GF-D8 (cell line): ENCODE measurements around the gene PPP2R5D.
A peak's percentile ranks its signal among the peaks of the same experiment; 100 is the strongest.
"Not testable (repeated sequence)": the region's sequence is repeated elsewhere in the genome, so short reads cannot be mapped to it uniquely, and the experiment has no call there.

ENCODE experiments used
- DNase-seq: peaks from one replicate; lab custom pipeline; 2025; lab: John Stamatoyannopoulos, UW

Gene PPP2R5D

DNA sequence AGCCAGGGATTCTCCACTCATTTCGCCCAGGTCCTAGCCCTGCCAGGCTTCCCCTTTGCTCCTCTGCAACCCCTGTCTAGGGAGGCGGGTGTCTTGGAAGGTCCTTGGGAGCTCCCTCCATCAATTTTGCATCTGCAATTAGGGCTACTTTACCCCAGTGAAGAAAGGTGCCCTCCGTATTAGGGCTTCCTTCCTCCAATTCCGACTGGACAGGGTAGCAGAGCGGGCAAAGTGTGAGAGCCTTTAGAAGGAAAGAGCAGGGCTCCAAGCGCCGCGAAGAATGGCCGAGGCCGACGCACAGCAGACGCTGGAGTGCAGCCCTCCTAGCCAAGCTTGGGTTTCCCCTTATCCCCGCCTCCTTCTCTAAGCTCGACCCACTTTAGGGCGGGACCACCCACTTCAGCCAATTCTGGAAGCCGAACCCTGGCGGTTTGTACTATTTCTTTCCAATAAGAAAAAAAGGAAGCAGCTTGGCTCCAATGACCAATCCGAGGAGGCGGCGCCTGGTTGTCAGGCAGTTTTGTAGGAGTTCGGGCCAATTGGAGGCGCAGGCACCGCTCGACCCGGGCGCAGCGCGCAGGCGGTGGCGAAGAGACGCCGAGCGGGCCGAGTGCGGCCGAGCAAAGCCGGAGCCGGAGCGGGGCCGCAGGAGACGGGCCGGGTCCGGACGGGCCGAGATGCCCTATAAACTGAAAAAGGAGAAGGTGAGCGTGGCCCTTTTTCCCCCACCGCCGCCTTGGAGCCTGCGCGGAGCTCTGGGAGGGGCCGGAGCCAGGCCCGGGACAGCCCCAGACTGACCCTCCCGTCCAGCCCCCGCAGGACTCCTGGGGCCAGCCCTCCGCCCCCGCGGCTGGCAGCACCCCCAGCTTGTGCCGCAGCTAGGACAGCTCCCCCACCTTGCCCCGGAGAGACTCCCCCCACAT lies at the start of gene PPP2R5D:
Gene PPP2R5D, plus strand, starts transcription at position 570 of the 923 bp plus-strand sequence. Its CDS starts 108 bp downstream, at position 678.
- peak; percentile 98 for DNase-seq

GRCh38 chr6:42935322-42935721 lies 49.0 kb upstream of the PPP2R5D start:
- peak; percentile 76 for DNase-seq

DNA sequence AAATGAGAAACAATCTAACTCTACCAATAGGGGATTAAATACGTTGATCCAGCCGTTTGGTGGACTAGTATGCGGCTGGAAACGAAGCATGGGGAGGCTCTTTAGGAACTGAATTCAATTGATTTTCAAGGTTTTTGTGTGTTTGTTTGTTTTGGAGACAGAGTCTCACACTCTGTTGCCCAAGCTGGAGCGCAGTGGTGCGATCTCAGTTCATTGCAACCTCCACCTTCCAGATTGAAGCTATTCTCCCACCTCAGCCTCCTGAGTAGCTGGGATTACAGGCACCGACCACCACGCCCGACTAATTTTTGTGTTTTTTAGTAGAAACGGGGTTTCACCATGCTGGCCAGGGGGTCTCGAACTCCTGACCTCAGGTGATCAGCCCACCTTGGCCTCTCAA lies 48.0 kb upstream of the PPP2R5D start:
- DNase-seq, result no peak

GRCh38 chr6:42937548-42938427 lies 46.6 kb upstream of the PPP2R5D start:
- no peak for DNase-seq

GRCh38 chr6:42938428-42938796 lies 46.0 kb upstream of the PPP2R5D start:
- DNase-seq, result no peak

DNA sequence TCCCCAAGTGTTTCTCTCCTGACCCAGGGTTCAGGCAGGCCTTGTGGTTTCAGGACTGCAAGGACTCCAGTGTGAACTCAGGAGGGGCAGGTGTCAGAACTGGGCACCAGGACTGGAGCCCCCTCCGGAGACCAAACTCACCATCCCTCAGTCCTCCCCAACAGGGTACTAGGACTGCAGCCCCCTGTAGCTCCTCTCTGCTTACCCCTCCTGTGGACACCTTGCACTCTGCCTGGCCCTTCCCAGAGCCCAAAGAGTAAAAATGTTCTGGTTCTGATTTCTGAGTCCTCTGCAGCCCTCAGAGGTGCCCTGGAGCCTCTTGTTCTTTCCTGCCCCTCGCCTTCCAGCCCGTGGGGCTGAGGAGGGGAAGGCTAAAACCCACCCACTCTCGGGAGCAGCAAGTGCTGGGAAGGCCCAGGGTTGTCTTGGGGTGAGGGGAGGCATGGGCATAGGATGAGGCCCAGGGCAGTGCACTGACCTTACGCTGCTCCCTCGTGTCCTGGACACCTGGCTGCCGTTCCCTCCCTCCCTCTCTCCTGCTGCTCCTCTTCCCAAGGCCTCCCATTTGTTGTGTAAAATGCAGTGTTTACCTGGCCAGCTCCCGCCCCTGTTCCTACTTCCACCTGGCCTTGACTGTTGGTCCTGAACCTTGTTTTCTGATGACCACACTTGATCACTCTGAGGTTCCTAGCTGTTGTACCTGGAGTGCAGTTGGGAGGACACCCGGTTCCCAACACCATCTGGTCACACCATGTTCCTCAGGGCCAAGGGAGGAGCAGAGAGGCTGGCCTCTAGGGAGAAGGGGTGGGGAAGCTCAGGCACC lies 45.2 kb upstream of the PPP2R5D start:
- no peak for DNase-seq

GRCh38 chr6:42939810-42940167 lies 44.6 kb upstream of the PPP2R5D start:
- DNase-seq, result no peak

DNA sequence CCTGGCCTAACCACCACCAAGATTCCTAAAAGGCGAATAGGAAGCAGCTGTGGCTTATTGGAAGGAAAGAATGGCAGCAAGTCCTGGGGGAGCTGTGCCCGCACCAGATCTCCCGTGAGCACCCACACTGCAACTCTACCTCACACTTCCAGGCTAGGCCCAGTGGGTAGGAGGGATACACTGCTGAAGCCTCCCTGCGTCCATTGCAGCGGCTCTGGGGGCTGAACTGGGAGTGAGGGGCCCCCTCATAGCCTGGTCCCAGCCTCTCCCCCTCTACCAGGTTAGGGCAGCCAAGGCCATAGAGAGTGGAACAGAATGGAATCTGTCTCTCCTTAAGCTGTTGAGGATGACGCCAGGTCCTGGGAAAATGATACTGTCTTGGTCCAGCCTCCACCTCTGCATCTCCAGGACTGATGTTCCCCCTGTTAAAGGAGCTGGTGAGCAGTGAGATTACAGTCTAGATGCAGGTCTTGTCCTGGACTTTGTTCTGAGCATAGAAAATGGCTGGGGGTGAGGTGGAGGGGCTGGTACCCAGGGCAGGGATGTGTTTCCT lies 43.8 kb upstream of the PPP2R5D start:
- DNase-seq, result no peak

DNA sequence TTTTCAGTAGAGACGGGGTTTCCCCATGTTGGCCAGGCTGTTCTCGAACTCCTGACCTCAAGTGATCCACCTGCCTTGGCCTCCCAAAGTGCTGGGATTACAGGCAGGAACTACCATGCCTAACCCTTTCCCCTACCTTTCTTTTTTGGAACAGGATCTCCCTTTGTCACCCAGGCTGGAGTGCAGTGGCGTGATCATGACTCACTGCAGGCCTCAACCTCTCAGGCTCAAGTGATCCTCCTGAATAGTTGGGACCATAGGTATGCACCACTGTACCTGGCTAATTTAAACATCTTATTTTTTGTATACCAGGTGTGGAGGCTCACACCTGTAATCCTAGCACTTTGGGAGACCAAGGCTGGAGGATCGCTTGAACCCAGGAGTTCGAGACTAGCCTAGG lies 43.0 kb upstream of the PPP2R5D start:
- not testable (repeated sequence) for DNase-seq

GRCh38 chr6:42942444-42942843 lies 41.9 kb upstream of the PPP2R5D start:
- DNase-seq, result no peak

- no peak for DNase-seq
These were observed 36.4 kb upstream of the PPP2R5D start for GRCh38 chr6:42947950-42948349.

DNA sequence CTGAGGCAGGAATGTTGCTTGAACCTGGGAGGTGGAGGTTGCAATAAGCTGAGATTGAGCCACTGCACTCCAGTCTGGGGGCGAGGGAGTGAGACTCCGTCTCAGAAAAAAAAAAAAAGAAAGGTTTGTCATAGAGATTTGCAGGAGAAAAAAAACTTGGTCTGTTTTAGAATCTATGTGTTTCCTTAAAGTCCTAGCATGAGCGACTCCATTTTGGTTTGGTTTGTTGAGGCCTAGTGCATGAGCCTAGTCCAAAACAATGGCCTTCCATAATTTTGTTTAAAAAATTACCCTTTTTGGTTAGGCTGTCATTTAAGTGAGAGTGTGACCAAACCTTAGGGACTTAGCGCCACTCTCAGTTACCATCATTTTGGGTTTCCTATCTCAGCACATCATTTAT lies 32.0 kb upstream of the PPP2R5D start:
- no peak for DNase-seq

GRCh38 chr6:42954405-42954804 lies 30.0 kb upstream of the PPP2R5D start:
- DNase-seq, result not testable (repeated sequence)

DNA sequence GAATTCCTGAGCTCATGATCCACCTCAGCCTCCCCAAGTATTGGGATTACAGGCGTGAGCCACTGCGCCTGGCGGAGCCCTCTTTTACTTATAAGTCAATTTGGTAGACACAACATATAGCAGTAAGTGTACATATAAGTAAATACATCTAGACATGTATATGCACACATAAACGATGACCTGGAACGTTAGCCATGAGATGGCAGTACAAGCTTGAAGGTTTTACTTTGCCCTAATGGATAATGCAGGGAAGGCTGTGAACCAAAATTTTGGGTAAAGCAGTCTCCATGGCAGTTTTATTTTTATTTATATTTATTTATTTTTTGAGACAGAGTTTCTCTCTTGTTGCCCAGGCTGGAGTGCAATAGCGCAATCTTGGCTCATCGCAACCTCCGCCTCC lies 26.2 kb upstream of the PPP2R5D start:
- DNase-seq, result no peak

- no peak for DNase-seq
These were observed 24.5 kb upstream of the PPP2R5D start for GRCh38 chr6:42959917-42960242.

DNA sequence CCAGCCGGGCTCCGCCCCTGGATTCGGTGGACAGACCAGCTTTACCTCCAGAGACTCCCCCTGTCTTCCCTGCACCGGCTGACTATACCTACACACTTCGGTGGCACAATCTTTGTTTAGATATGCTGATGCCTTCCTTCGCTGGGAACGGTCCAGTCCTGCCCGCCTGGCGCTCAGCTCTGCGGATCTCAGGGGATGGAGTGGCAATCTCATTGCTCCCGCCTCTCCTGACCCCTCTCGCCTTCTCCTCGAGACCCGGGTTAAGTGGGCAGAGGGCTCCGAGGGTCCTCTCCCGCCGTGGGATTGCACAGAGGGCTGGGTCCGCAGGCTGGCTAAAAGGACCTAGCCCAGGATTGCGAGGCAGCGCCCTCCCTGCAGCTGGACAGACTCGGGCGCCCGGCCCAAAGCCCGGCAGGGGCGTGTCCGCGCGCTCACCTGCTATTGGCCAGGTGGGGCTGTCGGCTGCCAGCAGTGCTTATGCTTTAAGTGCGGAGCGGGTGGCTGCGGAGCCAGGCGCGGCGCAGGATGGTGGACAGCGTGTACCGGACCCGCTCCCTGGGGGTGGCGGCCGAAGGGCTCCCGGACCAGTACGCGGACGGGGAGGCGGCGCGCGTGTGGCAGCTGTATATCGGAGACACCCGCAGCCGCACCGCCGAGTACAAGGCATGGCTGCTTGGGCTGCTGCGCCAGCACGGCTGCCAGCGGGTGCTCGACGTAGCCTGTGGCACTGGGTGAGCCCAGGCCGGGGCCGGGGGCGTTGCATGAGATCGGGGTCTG lies 23.9 kb upstream of the PPP2R5D start, which contains the start of gene GNMT:
Gene GNMT, plus strand, starts transcription at position 512 of the 777 bp plus-strand sequence. Its CDS starts 14 bp downstream, at position 526.
- DNase-seq, result no peak

DNA sequence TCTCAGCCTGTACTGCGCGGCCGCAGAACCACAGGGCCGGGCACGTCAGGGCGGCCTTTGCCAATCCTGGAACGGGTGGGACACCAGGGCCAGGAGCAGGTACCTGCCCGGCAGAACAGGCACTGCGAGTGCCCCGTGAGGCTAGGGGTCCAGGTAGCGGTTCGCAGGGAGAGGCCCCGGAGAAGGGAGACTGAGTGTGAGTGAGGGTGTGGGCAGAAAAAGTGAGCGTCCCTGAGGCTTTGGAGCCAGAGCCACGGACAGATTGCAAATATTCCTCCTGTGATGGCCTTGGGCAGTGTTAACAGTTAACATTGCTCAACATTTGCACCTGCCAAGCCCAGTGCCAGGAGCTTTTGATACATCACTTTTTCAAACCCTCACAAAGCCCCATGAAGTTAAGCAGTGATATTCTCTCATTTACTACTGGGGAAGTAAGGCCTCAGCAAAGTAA lies 23.3 kb upstream of the PPP2R5D start:
- DNase-seq, result no peak

DNA sequence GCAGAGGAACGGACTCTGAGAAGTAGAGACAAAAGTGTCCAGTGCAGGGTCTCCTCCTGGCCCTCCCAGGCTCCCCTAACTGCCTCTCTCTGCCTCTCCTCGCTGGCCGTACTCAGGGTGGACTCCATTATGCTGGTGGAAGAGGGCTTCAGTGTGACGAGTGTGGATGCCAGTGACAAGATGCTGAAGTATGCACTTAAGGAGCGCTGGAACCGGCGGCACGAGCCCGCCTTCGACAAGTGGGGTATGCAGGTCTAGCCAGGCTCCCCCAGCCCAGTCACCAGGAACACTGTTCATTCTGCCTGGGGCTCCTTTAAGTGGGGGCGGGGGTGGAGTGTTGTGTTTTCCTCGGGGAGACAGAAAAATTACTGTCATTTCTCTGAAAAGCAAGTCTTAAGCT lies 22.3 kb upstream of the PPP2R5D start:
- no peak for DNase-seq

GRCh38 chr6:42962502-42963178 lies 21.7 kb upstream of the PPP2R5D start:
- DNase-seq, result no peak

GRCh38 chr6:42963179-42963854 lies 21.1 kb upstream of the PPP2R5D start:
- DNase-seq, result no peak
